ENCODE measurements around the gene UBXN6.

DNA sequence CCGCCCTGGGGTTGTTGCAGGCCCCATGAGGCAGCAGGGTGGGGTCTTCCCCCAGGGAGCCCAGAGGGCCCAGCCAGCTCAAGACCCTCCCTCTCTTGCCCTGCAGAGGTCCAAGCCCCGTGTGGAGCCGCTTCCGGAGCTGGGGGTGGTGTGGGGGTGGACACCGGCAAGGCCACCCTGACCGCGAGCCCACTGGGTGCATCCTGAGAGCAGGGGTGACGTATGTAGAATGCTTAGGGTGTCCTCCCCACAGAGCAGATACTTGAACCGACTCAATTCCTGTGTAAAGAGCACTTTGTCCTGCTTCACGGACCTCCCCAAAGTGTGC, 14.8 kb downstream of the UBXN6 start:
- no peak for TF ChIP-seq POLR2A (IDR thresholded peaks at IDR 0.05)
- TF ChIP-seq, protein P1, sequence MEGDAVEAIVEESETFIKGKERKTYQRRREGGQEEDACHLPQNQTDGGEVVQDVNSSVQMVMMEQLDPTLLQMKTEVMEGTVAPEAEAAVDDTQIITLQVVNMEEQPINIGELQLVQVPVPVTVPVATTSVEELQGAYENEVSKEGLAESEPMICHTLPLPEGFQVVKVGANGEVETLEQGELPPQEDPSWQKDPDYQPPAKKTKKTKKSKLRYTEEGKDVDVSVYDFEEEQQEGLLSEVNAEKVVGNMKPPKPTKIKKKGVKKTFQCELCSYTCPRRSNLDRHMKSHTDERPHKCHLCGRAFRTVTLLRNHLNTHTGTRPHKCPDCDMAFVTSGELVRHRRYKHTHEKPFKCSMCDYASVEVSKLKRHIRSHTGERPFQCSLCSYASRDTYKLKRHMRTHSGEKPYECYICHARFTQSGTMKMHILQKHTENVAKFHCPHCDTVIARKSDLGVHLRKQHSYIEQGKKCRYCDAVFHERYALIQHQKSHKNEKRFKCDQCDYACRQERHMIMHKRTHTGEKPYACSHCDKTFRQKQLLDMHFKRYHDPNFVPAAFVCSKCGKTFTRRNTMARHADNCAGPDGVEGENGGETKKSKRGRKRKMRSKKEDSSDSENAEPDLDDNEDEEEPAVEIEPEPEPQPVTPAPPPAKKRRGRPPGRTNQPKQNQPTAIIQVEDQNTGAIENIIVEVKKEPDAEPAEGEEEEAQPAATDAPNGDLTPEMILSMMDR (IDR thresholded peaks at IDR 0.05 in 8 of 11, conservative IDR thresholded peaks at IDR 0.05 in 3 of 11): no peak
